H9 (cell line): ENCODE data around the gene DGUOK. TPM values are rescaled to one million over a fixed set of nuclear protein-coding genes. Genes with fewer than 3 reads are reported as not detected.
A peak's percentile ranks its signal among the peaks of the same experiment; 100 is the strongest.

ENCODE experiments used
- DNase-seq: peaks from one replicate; pipeline ENCODE4 v3.0.0-alpha.2; 2017
- H2AFZ ChIP-seq: one replicate; pipeline ENCODE4 v1.6.1; 2013; ENCODE audit warnings: mild to moderate bottlenecking, low read length, control low read depth, moderate library complexity
- H2AK5ac ChIP-seq: 2 replicates; pipeline ENCODE4 v1.6.1; 2013; ENCODE audit warnings: low read length, control low read depth, mixed read lengths; ENCODE audit not compliant: insufficient read length
- H2BK120ac ChIP-seq: one replicate; pipeline ENCODE4 v1.6.1; 2013; ENCODE audit warnings: low read depth, mild to moderate bottlenecking, low read length, control low read depth, inconsistent platforms; ENCODE audit not compliant: poor library complexity, severe bottlenecking
- H2BK12ac ChIP-seq: 2 replicates; pipeline ENCODE4 v1.6.1; 2013; ENCODE audit warnings: low read length, control low read depth, mixed read lengths, low read depth; ENCODE audit not compliant: insufficient read length
- H2BK15ac ChIP-seq: 2 replicates; pipeline ENCODE4 v1.6.1; 2013; ENCODE audit warnings: low read depth, low read length, control low read depth
- H2BK20ac ChIP-seq: one replicate; pipeline ENCODE4 v1.6.1; 2013; ENCODE audit warnings: low read depth, mild to moderate bottlenecking, low read length, control low read depth, inconsistent platforms; ENCODE audit not compliant: poor library complexity, severe bottlenecking
- H2BK5ac ChIP-seq: 2 replicates; pipeline ENCODE4 v1.6.1; 2013; ENCODE audit warnings: low read length, control low read depth, mixed read lengths; ENCODE audit not compliant: insufficient read length
- H3K14ac ChIP-seq: 2 replicates; pipeline ENCODE4 v1.6.1; 2013; ENCODE audit warnings: low read length, control low read depth; ENCODE audit not compliant: insufficient read depth
- H3K18ac ChIP-seq: 2 replicates; pipeline ENCODE4 v1.6.1; 2013; ENCODE audit warnings: low read depth, mild to moderate bottlenecking, mixed read lengths, low read length, control low read depth; ENCODE audit not compliant: insufficient read length
- H3K23ac ChIP-seq: 2 replicates; pipeline ENCODE4 v1.6.1; 2013; ENCODE audit warnings: low read length, control low read depth, mixed read lengths, low read depth; ENCODE audit not compliant: insufficient read length
- H3K23me2 ChIP-seq: 2 replicates; pipeline ENCODE4 v1.6.1; 2013; ENCODE audit warnings: low read depth, mild to moderate bottlenecking, mixed read lengths, low read length, control low read depth; ENCODE audit not compliant: insufficient read length, poor library complexity, severe bottlenecking
- H3K27ac ChIP-seq: 2 replicates; pipeline ENCODE4 v1.5.1; 2013; ENCODE audit warnings: low read length, control low read depth, mixed read lengths, low read depth; ENCODE audit not compliant: insufficient read length
- H3K27me3 ChIP-seq: 2 replicates; pipeline ENCODE4 v1.6.1; 2013; ENCODE audit warnings: low read length, control low read depth, inconsistent platforms; ENCODE audit not compliant: insufficient read depth
- H3K4ac ChIP-seq: 2 replicates; pipeline ENCODE4 v1.6.1; 2013; ENCODE audit warnings: low read depth, mild to moderate bottlenecking, control low read depth, inconsistent platforms, low read length, moderate library complexity
- H3K4me1 ChIP-seq: 2 replicates; pipeline ENCODE4 v1.6.1; 2013; ENCODE audit warnings: low read length, control low read depth, inconsistent platforms; ENCODE audit not compliant: insufficient read depth
- H3K4me2 ChIP-seq: 2 replicates; pipeline ENCODE4 v1.6.1; 2013; ENCODE audit warnings: low read length, control low read depth, mixed read lengths; ENCODE audit not compliant: insufficient read length, insufficient read depth
- H3K56ac ChIP-seq: 2 replicates; pipeline ENCODE4 v1.6.1; 2013; ENCODE audit warnings: low read depth, mild to moderate bottlenecking, mixed read lengths, low read length, control low read depth; ENCODE audit not compliant: insufficient read length
- H3K79me1 ChIP-seq: 2 replicates; pipeline ENCODE4 v1.6.1; 2013; ENCODE audit warnings: low read depth, mild to moderate bottlenecking, moderate library complexity, low read length, control low read depth, inconsistent platforms; ENCODE audit not compliant: insufficient read depth, poor library complexity, severe bottlenecking
- H3K79me2 ChIP-seq: 2 replicates; pipeline ENCODE4 v1.6.1; 2013; ENCODE audit warnings: low read length, control low read depth, inconsistent platforms; ENCODE audit not compliant: insufficient read depth
- H3K9ac ChIP-seq: 2 replicates; pipeline ENCODE4 v1.6.1; 2013; ENCODE audit warnings: low read length, control low read depth, mixed read lengths; ENCODE audit not compliant: insufficient read length; ENCODE audit errors: extremely low read depth
- H3K9me3 ChIP-seq: one replicate; pipeline ENCODE4 v1.6.1; 2013; ENCODE audit warnings: low read depth, low read length, inconsistent platforms; ENCODE audit not compliant: control insufficient read depth
- H3T11ph ChIP-seq: one replicate; pipeline ENCODE4 v1.6.1; 2013; ENCODE audit warnings: mild to moderate bottlenecking, low read length, control low read depth, inconsistent platforms
- H4K20me1 ChIP-seq: one replicate; pipeline ENCODE4 v1.6.1; 2013; ENCODE audit not compliant: control insufficient read depth, insufficient read length, insufficient read depth
- H4K5ac ChIP-seq: 2 replicates; pipeline ENCODE4 v1.6.1; 2013; ENCODE audit warnings: low read depth, mild to moderate bottlenecking, mixed read lengths, low read length, control low read depth; ENCODE audit not compliant: insufficient read length
- H4K8ac ChIP-seq: replicated peaks from 2 replicates; pipeline ENCODE4 v1.6.1; 2013; ENCODE audit warnings: low read length, control low read depth, mixed read lengths, low read depth; ENCODE audit not compliant: insufficient read length
- H4K91ac ChIP-seq: 2 replicates; pipeline ENCODE4 v1.6.1; 2013; ENCODE audit warnings: low read depth, mild to moderate bottlenecking, moderate library complexity, mixed read lengths, low read length, control low read depth; ENCODE audit not compliant: insufficient read length
- H3K27ac Mint-ChIP-seq, 3 experiments: 2 replicates in 2 of 3; 3 replicates in 1 of 3; pipeline ENCODE4 v1.8.0; 2020 to 2021; ENCODE audit warnings: mixed read lengths in 3 of 3, mild to moderate bottlenecking in 1 of 3, moderate library complexity in 1 of 3
- H3K27me3 Mint-ChIP-seq: 2 replicates; pipeline ENCODE4 v1.8.0; 2021; ENCODE audit warnings: low read depth, mild to moderate bottlenecking, moderate library complexity, mixed read lengths
- H3K36me3 Mint-ChIP-seq, 3 experiments: 2 replicates in 2 of 3; 3 replicates in 1 of 3; pipeline ENCODE4 v1.8.0; 2020 to 2021; ENCODE audit warnings: low read depth in 3 of 3, mixed read lengths in 3 of 3; ENCODE audit not compliant: insufficient read depth in 1 of 3
- H3K4me1 Mint-ChIP-seq, 2 experiments: 2 replicates each; pipeline ENCODE4 v1.8.0; 2020; ENCODE audit warnings: mixed read lengths in 2 of 2
- H3K4me3 Mint-ChIP-seq, 2 experiments: 2 replicates in 1 of 2; 3 replicates in 1 of 2; pipeline ENCODE4 v1.8.0; 2020 to 2021; ENCODE audit warnings: mild to moderate bottlenecking in 2 of 2, mixed read lengths in 2 of 2, moderate library complexity in 1 of 2
- H3K9me3 Mint-ChIP-seq, 2 experiments: 2 replicates in 1 of 2; 3 replicates in 1 of 2; pipeline ENCODE4 v1.8.0; 2020; ENCODE audit warnings: mild to moderate bottlenecking in 2 of 2, mixed read lengths in 2 of 2, moderate library complexity in 1 of 2
- CTCF ChIP-seq: fragments of 200-600 bp; sonication (generic); conservative IDR thresholded peaks from 3 replicates; pipeline ENCODE4 v1.8.0; 2021; ENCODE audit warnings: antibody characterized with exemption, mild to moderate bottlenecking
- WGBS: extraction: QIAGEN DNeasy Blood & Tissue Kit; methylation state at CpG from one replicate; pipeline ENCODE4 v1.1.7; 2013; ENCODE audit warnings: missing lambda C conversion rate, low lambda C conversion rate, mixed read lengths; ENCODE audit not compliant: insufficient read length; ENCODE audit errors: extremely low coverage; 5-methylcytosine and 5-hydroxymethylcytosine counted together
- total RNA-seq: library from RNA; stranded (reverse); gene quantifications from 2 replicates; pipeline ENCODE4 v1.2.1, GENCODE V29; 2021

Gene DGUOK
- total RNA-seq, 1 experiment from 2014 or later: 98.5 TPM

DNA sequence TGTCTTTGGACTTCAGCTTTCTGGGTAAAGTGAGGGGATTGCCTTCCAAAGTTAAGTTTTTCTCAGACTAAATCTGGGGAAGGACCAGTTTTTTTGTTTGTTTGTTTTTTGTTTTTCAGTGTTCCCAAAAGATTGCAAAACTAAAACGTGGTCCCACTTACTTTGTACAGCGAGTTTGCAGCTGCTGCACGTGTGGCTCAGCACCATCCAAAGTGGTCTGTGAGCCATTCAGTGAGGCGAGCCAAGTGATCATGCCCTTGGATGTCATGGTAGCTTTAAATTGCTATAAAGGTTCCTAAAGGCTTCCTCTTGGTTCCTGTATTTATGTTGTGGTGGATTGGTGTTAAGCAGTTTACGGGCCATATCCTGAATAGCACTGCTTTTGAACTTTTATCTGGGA lies 81.0 kb downstream of the DGUOK start:
- H4K20me1 ChIP-seq: no peaks in the 10 kb centered on the region
- peaks cover 67 to 69% of the 10 kb centered on the region in 2 experiments for H3K4me1 Mint-ChIP-seq

More for the DNA sequence above, 81.0 kb downstream of the DGUOK start:
- Mint-ChIP-seq H3K36me3 (peaks cover 9 to 25% (median 15%) of the 10 kb centered on the region in 3 experiments), H3K27ac (peak overlapping the region in 1 of 3 experiments; percentile 51; a peak in 2 of 7 replicates), H3K27me3 (no peaks in the 10 kb centered on the region), H3K4me3 (no peak overlapping the region; a peak in 1 of 5 replicates), H3K9me3 (no peaks in the 10 kb centered on the region; a peak in 1 of 5 replicates)
- no peak overlapping the region for H3K56ac ChIP-seq
- H3K23ac ChIP-seq: no peak overlapping the region
- peaks cover 7% of the 10 kb centered on the region; the same call in 1 of the 2 replicates for H3K79me2 ChIP-seq
- no peak overlapping the region for H2AK5ac ChIP-seq
- H2AFZ ChIP-seq: no peak overlapping the region
- DNase-seq: no peak
- no peak overlapping the region for H3K27ac ChIP-seq
- peaks cover 10% of the 10 kb centered on the region; the same call in 1 of the 2 replicates for H3K4me1 ChIP-seq
- no peaks in the 10 kb centered on the region for H3K23me2 ChIP-seq
- TF ChIP-seq CTCF: no peak
- H2BK20ac ChIP-seq: no peak overlapping the region
- H4K91ac ChIP-seq: no peak overlapping the region
- H3K27me3 ChIP-seq: no peaks in the 10 kb centered on the region
- H3K9me3 ChIP-seq: no peaks in the 10 kb centered on the region
- no peak overlapping the region for H3K4me2 ChIP-seq
- H4K8ac ChIP-seq: no peak overlapping the region
- H3K14ac ChIP-seq: no peak overlapping the region
- no peak overlapping the region for H2BK15ac ChIP-seq
- H4K5ac ChIP-seq: no peak overlapping the region
- no peak overlapping the region for H3K4ac ChIP-seq
- WGBS: no CpG with 5 or more reads among the region's 5 CpGs
- H3K18ac ChIP-seq: no peak overlapping the region
- no peak overlapping the region for H2BK5ac ChIP-seq
- H3T11ph ChIP-seq: no peak overlapping the region
- no peak overlapping the region for H3K9ac ChIP-seq
- H3K79me1 ChIP-seq: peaks cover 4% of the 10 kb centered on the region
- no peak overlapping the region for H2BK12ac ChIP-seq
- no peak overlapping the region for H2BK120ac ChIP-seq

Other genes starting within 250 kb of the DGUOK start
- gene TPRKB, start 189.5 kb upstream of the DGUOK start, total RNA-seq: 38.7 and 44.7 TPM in 2 replicates
- gene DUSP11, start 146.8 kb upstream of the DGUOK start, total RNA-seq: 21.4 and 22.8 TPM in 2 replicates
- 0.07 and 0.09 TPM in 2 replicates for gene C2orf78, start 142.7 kb upstream of the DGUOK start, total RNA-seq
- gene STAMBP, start 97.9 kb upstream of the DGUOK start, total RNA-seq: 45.2 and 45.5 TPM in 2 replicates
- gene ACTG2, start 33.9 kb upstream of the DGUOK start, total RNA-seq: 1.4 and 1.5 TPM in 2 replicates
- gene TET3, start 58.0 kb downstream of the DGUOK start, total RNA-seq: 21.8 and 24.7 TPM in 2 replicates
- gene BOLA3, start 221.0 kb downstream of the DGUOK start, total RNA-seq: 45.0 and 51.9 TPM in 2 replicates